WTC11 (cell line): ENCODE measurements around the gene ST6GALNAC1. TPM values are rescaled to one million over a fixed set of nuclear protein-coding genes. Genes with fewer than 3 reads are reported as not detected.

Experiments used
- ATAC-seq: fragments of 200-7000 bp; cut with Tn5 transposase; 2 replicates; pipeline ENCODE4 v1.10.0; 2021; ENCODE audit warnings: mild to moderate bottlenecking, moderate library complexity
- CTCF ChIA-PET: fragments of 300-600 bp; sonication (Branson Sonifier 250); formaldehyde crosslinking; loops from one replicate; lab custom pipeline; 2021; ENCODE audit warnings: antibody characterized with exemption; lab: Charles Lee
- POLR2A ChIA-PET: fragments of 350-600 bp; sonication (Branson Sonifier 250); formaldehyde crosslinking; loops from one replicate; lab custom pipeline; 2021; ENCODE audit warnings: antibody characterized with exemption; lab: Charles Lee
- DNase-seq: peaks from one replicate; pipeline ENCODE4 v3.0.0; 2021; ENCODE audit warnings: low spot score
- H3K27ac Mint-ChIP-seq: 2 replicates; pipeline ENCODE4 v1.8.0; 2021; ENCODE audit warnings: mixed read lengths
- H3K27me3 Mint-ChIP-seq: 2 replicates; pipeline ENCODE4 v1.8.0; 2021; ENCODE audit warnings: low read depth, mild to moderate bottlenecking, moderate library complexity, mixed read lengths
- H3K36me3 Mint-ChIP-seq: 2 replicates; pipeline ENCODE4 v1.8.0; 2021; ENCODE audit warnings: mixed read lengths
- H3K4me1 Mint-ChIP-seq: 2 replicates; pipeline ENCODE4 v1.8.0; 2022; ENCODE audit warnings: mixed read lengths
- H3K4me3 Mint-ChIP-seq: 2 replicates; pipeline ENCODE4 v1.8.0; 2021; ENCODE audit warnings: mild to moderate bottlenecking, moderate library complexity, mixed read lengths
- H3K9me3 Mint-ChIP-seq: 2 replicates; pipeline ENCODE4 v1.8.0; 2021; ENCODE audit warnings: mixed read lengths
- CREB1 ChIP-seq: sonication (generic); formaldehyde crosslinking; IDR thresholded peaks from 2 replicates; pipeline ENCODE4 v1.8.0; 2023; ENCODE audit warnings: mild to moderate bottlenecking, missing genetic modification reagents
- FOXJ3 ChIP-seq: sonication (generic); formaldehyde crosslinking; IDR thresholded peaks from 2 replicates; pipeline ENCODE4 v1.9.0; 2021; ENCODE audit warnings: missing genetic modification reagents, mild to moderate bottlenecking, borderline replicate concordance
- FOXP1 ChIP-seq: sonication (generic); formaldehyde crosslinking; IDR thresholded peaks from 2 replicates; pipeline ENCODE4 v1.8.0; 2022; ENCODE audit warnings: missing genetic modification reagents, mild to moderate bottlenecking, moderate library complexity, borderline replicate concordance
- JAZF1 ChIP-seq: fragments of 250-450 bp; sonication (Bioruptor Pico); IDR thresholded peaks from 2 replicates; pipeline ENCODE4 v1.9.0; 2021; ENCODE audit warnings: moderate library complexity, mild to moderate bottlenecking, inconsistent platforms
- JUN ChIP-seq: sonication (generic); formaldehyde crosslinking; IDR thresholded peaks from 2 replicates; pipeline ENCODE4 v1.8.0; 2023; ENCODE audit warnings: mild to moderate bottlenecking, missing genetic modification reagents
- MXD4 ChIP-seq: fragments of 250-450 bp; sonication (Bioruptor Pico); IDR thresholded peaks from 2 replicates; pipeline ENCODE4 v1.8.0; 2021; ENCODE audit warnings: mild to moderate bottlenecking, moderate library complexity, borderline replicate concordance
- NFE2L1 ChIP-seq: sonication (generic); formaldehyde crosslinking; IDR thresholded peaks from 2 replicates; pipeline ENCODE4 v1.8.1; 2023; ENCODE audit warnings: missing genetic modification reagents
- NFYB ChIP-seq: sonication (generic); formaldehyde crosslinking; conservative IDR thresholded peaks from 2 replicates; pipeline ENCODE4 v1.8.0; 2022; ENCODE audit warnings: low read depth, missing genetic modification reagents
- NR3C1 ChIP-seq: sonication (generic); formaldehyde crosslinking; conservative IDR thresholded peaks from 2 replicates; pipeline ENCODE4 v1.8.1; 2023; ENCODE audit warnings: low read depth, mild to moderate bottlenecking, missing genetic modification reagents
- OVOL2 ChIP-seq: fragments of 250-450 bp; sonication (Bioruptor Pico); IDR thresholded peaks from 2 replicates; pipeline ENCODE4 v1.9.0; 2021; ENCODE audit warnings: mild to moderate bottlenecking, borderline replicate concordance
- PRRX2 ChIP-seq: fragments of 250-450 bp; sonication (Bioruptor Pico); IDR thresholded peaks from 2 replicates; pipeline ENCODE4 v1.8.0; 2021; ENCODE audit warnings: mild to moderate bottlenecking
- RELA ChIP-seq: sonication (generic); formaldehyde crosslinking; IDR thresholded peaks from 2 replicates; pipeline ENCODE4 v1.8.1; 2022; ENCODE audit warnings: missing genetic modification reagents, mild to moderate bottlenecking, borderline replicate concordance
- RORB ChIP-seq: fragments of 250-450 bp; sonication (Bioruptor Pico); IDR thresholded peaks from 2 replicates; pipeline ENCODE4 v1.9.0; 2021; ENCODE audit warnings: mild to moderate bottlenecking
- SMAD3 ChIP-seq: sonication (generic); formaldehyde crosslinking; IDR thresholded peaks from 2 replicates; pipeline ENCODE4 v1.8.0; 2022; ENCODE audit warnings: missing genetic modification reagents, mild to moderate bottlenecking, borderline replicate concordance
- SOX15 ChIP-seq: fragments of 250-450 bp; sonication (Bioruptor Pico); IDR thresholded peaks from 2 replicates; pipeline ENCODE4 v1.9.0; 2021; ENCODE audit warnings: mild to moderate bottlenecking
- TEAD4 ChIP-seq: sonication (generic); formaldehyde crosslinking; IDR thresholded peaks from 2 replicates; pipeline ENCODE4 v1.8.0; 2022; ENCODE audit warnings: mild to moderate bottlenecking, missing genetic modification reagents
- USF1 ChIP-seq: sonication (generic); formaldehyde crosslinking; IDR thresholded peaks from 2 replicates; pipeline ENCODE4 v1.8.0; 2022; ENCODE audit warnings: mild to moderate bottlenecking, missing genetic modification reagents
- ZNF232 ChIP-seq: sonication (generic); formaldehyde crosslinking; IDR thresholded peaks from 2 replicates; pipeline ENCODE4 v1.8.0; 2022; ENCODE audit warnings: mild to moderate bottlenecking, missing genetic modification reagents
- ZNF263 ChIP-seq: sonication (generic); formaldehyde crosslinking; IDR thresholded peaks from 2 replicates; pipeline ENCODE4 v1.8.1; 2022; ENCODE audit warnings: low read depth, mild to moderate bottlenecking, moderate library complexity, missing genetic modification reagents
- ZNF423 ChIP-seq: fragments of 250-450 bp; sonication (Bioruptor Pico); IDR thresholded peaks from 2 replicates; pipeline ENCODE4 v2.1.2; 2022; ENCODE audit warnings: mild to moderate bottlenecking, moderate library complexity
- ZNF671 ChIP-seq: fragments of 250-450 bp; sonication (Bioruptor Pico); IDR thresholded peaks from 2 replicates; pipeline ENCODE4 v1.8.0; 2021; ENCODE audit warnings: mild to moderate bottlenecking
- total RNA-seq: library from RNA; stranded (reverse); gene quantifications from 3 replicates; pipeline ENCODE4 v1.2.3, GENCODE V29; 2021
- TF ChIP-seq, protein P1 (sequence below): sonication (generic); formaldehyde crosslinking; IDR thresholded peaks from 2 replicates; pipeline ENCODE4 v1.8.1; 2023; ENCODE audit warnings: mild to moderate bottlenecking, missing genetic modification reagents
- TF ChIP-seq, protein P2 (sequence below): sonication (generic); formaldehyde crosslinking; IDR thresholded peaks from 2 replicates; pipeline ENCODE4 v1.8.0; 2022; ENCODE audit warnings: missing genetic modification reagents
- TF ChIP-seq, protein P3 (sequence below): sonication (generic); formaldehyde crosslinking; IDR thresholded peaks from 2 replicates; pipeline ENCODE4 v1.8.1; 2022; ENCODE audit warnings: low read depth, mild to moderate bottlenecking, moderate library complexity, missing genetic modification reagents, borderline replicate concordance
- TF ChIP-seq, protein P4 (sequence below): sonication (generic); formaldehyde crosslinking; IDR thresholded peaks from 2 replicates; pipeline ENCODE4 v1.8.1; 2023; ENCODE audit warnings: mild to moderate bottlenecking, missing genetic modification reagents, moderate library complexity
- TF ChIP-seq, protein P5 (sequence below): sonication (generic); formaldehyde crosslinking; IDR thresholded peaks from 2 replicates; pipeline ENCODE4 v1.8.1; 2023; ENCODE audit warnings: mild to moderate bottlenecking, missing genetic modification reagents

The ST6GALNAC1 gene
- total RNA-seq, 1 experiment from 2014 or later, result 0.13 TPM

- Mint-ChIP-seq H3K9me3 (peaks cover 10% of the 10 kb centered on the region), H3K4me1 (peaks cover 4% of the 10 kb centered on the region), H3K4me3 (no peak overlapping the region), H3K36me3 (peaks cover 3% of the 10 kb centered on the region), H3K27ac (no peak overlapping the region), H3K27me3 (no peaks in the 10 kb centered on the region)
- ATAC-seq, result no peak
- ChIA-PET CTCF (interaction anchor here (1.1 kb wide), 1 partner anchor 156 kb away, joined by 3 read pairs; no protein-coding TSS in a partner anchor), POLR2A (interaction anchor here (0.6 kb wide), 1 partner anchor 14 kb away, joined by 7 read pairs; no protein-coding TSS in a partner anchor)
- DNase-seq, result no peak
- TF ChIP-seq CREB1 (CRISPR knock-in tag), result no peak
- TF ChIP-seq JAZF1 (CRISPR knock-in tag), result no peak
- no peak for TF ChIP-seq JUN (CRISPR knock-in tag)
- no peak for TF ChIP-seq ZNF232 (CRISPR knock-in tag)
- TF ChIP-seq, protein P1, sequence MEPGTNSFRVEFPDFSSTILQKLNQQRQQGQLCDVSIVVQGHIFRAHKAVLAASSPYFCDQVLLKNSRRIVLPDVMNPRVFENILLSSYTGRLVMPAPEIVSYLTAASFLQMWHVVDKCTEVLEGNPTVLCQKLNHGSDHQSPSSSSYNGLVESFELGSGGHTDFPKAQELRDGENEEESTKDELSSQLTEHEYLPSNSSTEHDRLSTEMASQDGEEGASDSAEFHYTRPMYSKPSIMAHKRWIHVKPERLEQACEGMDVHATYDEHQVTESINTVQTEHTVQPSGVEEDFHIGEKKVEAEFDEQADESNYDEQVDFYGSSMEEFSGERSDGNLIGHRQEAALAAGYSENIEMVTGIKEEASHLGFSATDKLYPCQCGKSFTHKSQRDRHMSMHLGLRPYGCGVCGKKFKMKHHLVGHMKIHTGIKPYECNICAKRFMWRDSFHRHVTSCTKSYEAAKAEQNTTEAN (CRISPR knock-in tag), result no peak
- TF ChIP-seq SOX15 (CRISPR knock-in tag), result no peak
- no peak for TF ChIP-seq ZNF263 (CRISPR knock-in tag)
- no peak for TF ChIP-seq NFE2L1 (CRISPR knock-in tag)
- no peak for TF ChIP-seq RELA (CRISPR knock-in tag)
- no peak for TF ChIP-seq NFYB (CRISPR knock-in tag)
- no peak for TF ChIP-seq ZNF423 (CRISPR knock-in tag)
- TF ChIP-seq, protein P2, sequence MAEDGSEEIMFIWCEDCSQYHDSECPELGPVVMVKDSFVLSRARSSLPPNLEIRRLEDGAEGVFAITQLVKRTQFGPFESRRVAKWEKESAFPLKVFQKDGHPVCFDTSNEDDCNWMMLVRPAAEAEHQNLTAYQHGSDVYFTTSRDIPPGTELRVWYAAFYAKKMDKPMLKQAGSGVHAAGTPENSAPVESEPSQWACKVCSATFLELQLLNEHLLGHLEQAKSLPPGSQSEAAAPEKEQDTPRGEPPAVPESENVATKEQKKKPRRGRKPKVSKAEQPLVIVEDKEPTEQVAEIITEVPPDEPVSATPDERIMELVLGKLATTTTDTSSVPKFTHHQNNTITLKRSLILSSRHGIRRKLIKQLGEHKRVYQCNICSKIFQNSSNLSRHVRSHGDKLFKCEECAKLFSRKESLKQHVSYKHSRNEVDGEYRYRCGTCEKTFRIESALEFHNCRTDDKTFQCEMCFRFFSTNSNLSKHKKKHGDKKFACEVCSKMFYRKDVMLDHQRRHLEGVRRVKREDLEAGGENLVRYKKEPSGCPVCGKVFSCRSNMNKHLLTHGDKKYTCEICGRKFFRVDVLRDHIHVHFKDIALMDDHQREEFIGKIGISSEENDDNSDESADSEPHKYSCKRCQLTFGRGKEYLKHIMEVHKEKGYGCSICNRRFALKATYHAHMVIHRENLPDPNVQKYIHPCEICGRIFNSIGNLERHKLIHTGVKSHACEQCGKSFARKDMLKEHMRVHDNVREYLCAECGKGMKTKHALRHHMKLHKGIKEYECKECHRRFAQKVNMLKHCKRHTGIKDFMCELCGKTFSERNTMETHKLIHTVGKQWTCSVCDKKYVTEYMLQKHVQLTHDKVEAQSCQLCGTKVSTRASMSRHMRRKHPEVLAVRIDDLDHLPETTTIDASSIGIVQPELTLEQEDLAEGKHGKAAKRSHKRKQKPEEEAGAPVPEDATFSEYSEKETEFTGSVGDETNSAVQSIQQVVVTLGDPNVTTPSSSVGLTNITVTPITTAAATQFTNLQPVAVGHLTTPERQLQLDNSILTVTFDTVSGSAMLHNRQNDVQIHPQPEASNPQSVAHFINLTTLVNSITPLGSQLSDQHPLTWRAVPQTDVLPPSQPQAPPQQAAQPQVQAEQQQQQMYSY, result no peak
- no peak for TF ChIP-seq NR3C1 (CRISPR knock-in tag)
- TF ChIP-seq, protein P3, sequence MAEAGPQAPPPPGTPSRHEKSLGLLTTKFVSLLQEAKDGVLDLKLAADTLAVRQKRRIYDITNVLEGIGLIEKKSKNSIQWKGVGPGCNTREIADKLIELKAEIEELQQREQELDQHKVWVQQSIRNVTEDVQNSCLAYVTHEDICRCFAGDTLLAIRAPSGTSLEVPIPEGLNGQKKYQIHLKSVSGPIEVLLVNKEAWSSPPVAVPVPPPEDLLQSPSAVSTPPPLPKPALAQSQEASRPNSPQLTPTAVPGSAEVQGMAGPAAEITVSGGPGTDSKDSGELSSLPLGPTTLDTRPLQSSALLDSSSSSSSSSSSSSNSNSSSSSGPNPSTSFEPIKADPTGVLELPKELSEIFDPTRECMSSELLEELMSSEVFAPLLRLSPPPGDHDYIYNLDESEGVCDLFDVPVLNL (CRISPR knock-in tag), result no peak
- no peak for TF ChIP-seq TEAD4 (CRISPR knock-in tag)
- TF ChIP-seq ZNF671 (CRISPR knock-in tag), result no peak
These were observed 35.7 kb upstream of the ST6GALNAC1 start for GRCh38 chr17:76679239-76679638.

DNA sequence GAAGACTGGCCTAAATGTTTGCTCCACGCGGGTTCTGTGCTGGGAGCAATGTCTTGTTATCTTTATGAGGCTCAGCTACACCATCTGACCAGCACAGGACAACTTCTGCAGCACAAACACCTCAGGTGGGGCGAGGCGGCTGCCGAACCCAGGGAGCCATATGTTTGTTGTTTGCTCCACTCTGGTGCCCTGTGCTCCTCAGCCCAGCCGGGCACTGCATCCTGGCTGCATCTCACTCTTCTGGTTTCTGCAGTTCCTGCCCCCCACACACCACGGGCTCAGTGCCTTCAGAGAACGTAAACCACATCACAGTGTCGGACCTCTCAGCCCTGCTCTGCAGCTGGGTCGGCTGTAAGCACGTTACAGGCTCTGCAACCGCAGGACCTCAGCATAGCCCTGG, 34.8 kb upstream of the ST6GALNAC1 start:
- no peak overlapping the region for H3K4me3 Mint-ChIP-seq
- no peak overlapping the region for H3K27ac Mint-ChIP-seq
- ChIA-PET CTCF (interaction anchor here (1.1 to 1.2 kb wide), 2 partner anchors 30 to 155 kb away, joined by 3 read pairs; no protein-coding TSS in a partner anchor), POLR2A (no interaction called here)
- H3K4me1 Mint-ChIP-seq, result no peaks in the 10 kb centered on the region; the same call in none of the 2 replicates
- ATAC-seq (no peak), DNase-seq (no peak)
- H3K27me3 Mint-ChIP-seq, result no peaks in the 10 kb centered on the region
- H3K9me3 Mint-ChIP-seq, result peaks cover 10% of the 10 kb centered on the region
- peaks cover 3% of the 10 kb centered on the region for H3K36me3 Mint-ChIP-seq
- no peak for TF ChIP-seq JAZF1 (CRISPR knock-in tag)
- TF ChIP-seq, protein P4, sequence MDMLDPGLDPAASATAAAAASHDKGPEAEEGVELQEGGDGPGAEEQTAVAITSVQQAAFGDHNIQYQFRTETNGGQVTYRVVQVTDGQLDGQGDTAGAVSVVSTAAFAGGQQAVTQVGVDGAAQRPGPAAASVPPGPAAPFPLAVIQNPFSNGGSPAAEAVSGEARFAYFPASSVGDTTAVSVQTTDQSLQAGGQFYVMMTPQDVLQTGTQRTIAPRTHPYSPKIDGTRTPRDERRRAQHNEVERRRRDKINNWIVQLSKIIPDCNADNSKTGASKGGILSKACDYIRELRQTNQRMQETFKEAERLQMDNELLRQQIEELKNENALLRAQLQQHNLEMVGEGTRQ, result no peak
- TF ChIP-seq ZNF232 (CRISPR knock-in tag), result no peak
- no peak for TF ChIP-seq NR3C1 (CRISPR knock-in tag)
- no peak for TF ChIP-seq PRRX2
- no peak for TF ChIP-seq RORB (CRISPR knock-in tag)
- no peak for TF ChIP-seq OVOL2 (CRISPR knock-in tag)
- TF ChIP-seq MXD4, result no peak
- no peak for TF ChIP-seq SOX15 (CRISPR knock-in tag)
- TF ChIP-seq SMAD3, result no peak
- no peak for TF ChIP-seq FOXP1
- TF ChIP-seq FOXJ3 (CRISPR knock-in tag), result no peak
- TF ChIP-seq, protein P5, sequence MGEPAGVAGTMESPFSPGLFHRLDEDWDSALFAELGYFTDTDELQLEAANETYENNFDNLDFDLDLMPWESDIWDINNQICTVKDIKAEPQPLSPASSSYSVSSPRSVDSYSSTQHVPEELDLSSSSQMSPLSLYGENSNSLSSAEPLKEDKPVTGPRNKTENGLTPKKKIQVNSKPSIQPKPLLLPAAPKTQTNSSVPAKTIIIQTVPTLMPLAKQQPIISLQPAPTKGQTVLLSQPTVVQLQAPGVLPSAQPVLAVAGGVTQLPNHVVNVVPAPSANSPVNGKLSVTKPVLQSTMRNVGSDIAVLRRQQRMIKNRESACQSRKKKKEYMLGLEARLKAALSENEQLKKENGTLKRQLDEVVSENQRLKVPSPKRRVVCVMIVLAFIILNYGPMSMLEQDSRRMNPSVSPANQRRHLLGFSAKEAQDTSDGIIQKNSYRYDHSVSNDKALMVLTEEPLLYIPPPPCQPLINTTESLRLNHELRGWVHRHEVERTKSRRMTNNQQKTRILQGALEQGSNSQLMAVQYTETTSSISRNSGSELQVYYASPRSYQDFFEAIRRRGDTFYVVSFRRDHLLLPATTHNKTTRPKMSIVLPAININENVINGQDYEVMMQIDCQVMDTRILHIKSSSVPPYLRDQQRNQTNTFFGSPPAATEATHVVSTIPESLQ (CRISPR knock-in tag), result no peak
- no peak for TF ChIP-seq USF1 (CRISPR knock-in tag)
